ENCODE results near the gene KIAA0232.

- no peak for TF ChIP-seq CTCF (IDR thresholded peaks at IDR 0.05 in 8 of 11, conservative IDR thresholded peaks at IDR 0.05 in 3 of 11)
- TF ChIP-seq POLR2A (IDR thresholded peaks at IDR 0.05): no peak
- TF ChIP-seq POLR2AphosphoS5 (IDR thresholded peaks at IDR 0.05): no peak
These were observed 113.5 kb downstream of the KIAA0232 start for GRCh38 chr4:6896035-6896434.
